Hematopoietic multipotent progenitor cell treated with erythropoietin and hydrocortisone succinate and interleukin-3 and kit ligand, for 8 days (in vitro differentiated cells): ENCODE results near the gene ZBTB48.
"Not testable (repeated sequence)": the region's sequence is repeated elsewhere in the genome, so short reads cannot be mapped to it uniquely, and the experiment has no call there.

Experiments
- DNase-seq: peaks from one replicate; pipeline ENCODE4 v3.0.0-alpha.2; 2015

ZBTB48 gene

GRCh38 chr1:6635910-6636760, 56.3 kb downstream of the ZBTB48 start:
- no peak for DNase-seq

GRCh38 chr1:6636778-6637177, 57.0 kb downstream of the ZBTB48 start:
- not testable (repeated sequence) for DNase-seq

DNA sequence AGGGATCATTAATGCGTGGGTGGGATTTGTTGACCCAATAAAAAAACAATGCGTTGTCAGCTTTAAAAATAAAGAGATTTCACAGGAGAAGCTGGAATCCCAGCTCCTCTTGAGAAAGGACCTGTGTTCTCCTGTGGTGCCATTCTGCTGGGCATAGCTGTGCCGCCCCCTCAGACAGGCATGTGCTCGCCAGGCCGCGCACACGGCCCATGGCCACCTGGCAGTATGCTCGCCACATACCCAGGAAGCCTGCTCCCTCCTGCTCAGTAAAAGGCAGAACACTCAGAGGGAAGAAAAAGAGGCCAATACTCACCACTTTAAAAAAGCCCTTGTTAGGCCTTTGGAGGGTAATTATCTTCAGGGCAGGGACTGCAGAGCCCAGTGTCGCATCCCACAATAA, 58.0 kb downstream of the ZBTB48 start:
- no peak for DNase-seq

GRCh38 chr1:6638226-6638625, 58.4 kb downstream of the ZBTB48 start:
- DNase-seq: no peak
